Upper lobe of right lung (tissue), 1 donor: Measurements from ENCODE around the gene MS4A13. TPM values are rescaled to one million over a fixed set of nuclear protein-coding genes. Genes with fewer than 3 reads are reported as not detected.
"Not testable (repeated sequence)": the region's sequence is repeated elsewhere in the genome, so short reads cannot be mapped to it uniquely, and the experiment has no call there.

Experiments used
- ATAC-seq: fragments of 200-7000 bp; cut with Tn5 transposase; one replicate; pipeline ENCODE4 v1.9.1; 2020; ENCODE audit warnings: mild to moderate bottlenecking, moderate library complexity
- DNase-seq: peaks from one replicate; pipeline ENCODE4 v3.0.0-alpha.2; 2020
- H3K27ac ChIP-seq: fragments of 200-600 bp; one replicate; pipeline ENCODE4 v1.8.0; 2022
- H3K27me3 ChIP-seq: fragments of 200-600 bp; one replicate; pipeline ENCODE4 v1.8.0; 2022; ENCODE audit warnings: mild to moderate bottlenecking
- H3K36me3 ChIP-seq: fragments of 200-600 bp; one replicate; pipeline ENCODE4 v1.8.0; 2022
- H3K4me1 ChIP-seq: fragments of 200-600 bp; one replicate; pipeline ENCODE4 v1.8.0; 2022
- H3K4me3 ChIP-seq: fragments of 200-600 bp; one replicate; pipeline ENCODE4 v1.8.0; 2022; ENCODE audit warnings: mild to moderate bottlenecking
- H3K9me3 ChIP-seq: fragments of 200-600 bp; one replicate; pipeline ENCODE4 v1.8.0; 2022
- intact Hi-C: fragments of 100-400 bp; cut with DNase I; formaldehyde crosslinking; loops from one replicate; pipeline ENCODE4 v1.11.0; 2022
- total RNA-seq: library from RNA; stranded (reverse); fragmentation: NEBNext Ultra II Directional; extraction: Animal tissue kit (Norgen Biotek cat#: 25700); gene quantifications from one replicate; pipeline ENCODE4 v1.2.1, GENCODE V29; 2021
- TF ChIP-seq, protein P1 (sequence below): fragments of 200-600 bp; IDR thresholded peaks from one replicate; pipeline ENCODE4 v1.8.0; 2022; ENCODE audit warnings: antibody characterized with exemption
- donor health status: DM: no; HTN: yes; CAD: no; lungs with severe emphysema.

Gene MS4A13
- total RNA-seq, 1 donor from 2014 or later = not detected

GRCh38 chr11:60512651-60513225, 2.5 kb upstream of the MS4A13 start:
- no peak overlapping the region for H3K4me3 ChIP-seq
- TF ChIP-seq, protein P1, sequence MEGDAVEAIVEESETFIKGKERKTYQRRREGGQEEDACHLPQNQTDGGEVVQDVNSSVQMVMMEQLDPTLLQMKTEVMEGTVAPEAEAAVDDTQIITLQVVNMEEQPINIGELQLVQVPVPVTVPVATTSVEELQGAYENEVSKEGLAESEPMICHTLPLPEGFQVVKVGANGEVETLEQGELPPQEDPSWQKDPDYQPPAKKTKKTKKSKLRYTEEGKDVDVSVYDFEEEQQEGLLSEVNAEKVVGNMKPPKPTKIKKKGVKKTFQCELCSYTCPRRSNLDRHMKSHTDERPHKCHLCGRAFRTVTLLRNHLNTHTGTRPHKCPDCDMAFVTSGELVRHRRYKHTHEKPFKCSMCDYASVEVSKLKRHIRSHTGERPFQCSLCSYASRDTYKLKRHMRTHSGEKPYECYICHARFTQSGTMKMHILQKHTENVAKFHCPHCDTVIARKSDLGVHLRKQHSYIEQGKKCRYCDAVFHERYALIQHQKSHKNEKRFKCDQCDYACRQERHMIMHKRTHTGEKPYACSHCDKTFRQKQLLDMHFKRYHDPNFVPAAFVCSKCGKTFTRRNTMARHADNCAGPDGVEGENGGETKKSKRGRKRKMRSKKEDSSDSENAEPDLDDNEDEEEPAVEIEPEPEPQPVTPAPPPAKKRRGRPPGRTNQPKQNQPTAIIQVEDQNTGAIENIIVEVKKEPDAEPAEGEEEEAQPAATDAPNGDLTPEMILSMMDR = no peak
- intact Hi-C loops = no loop called here
- H3K36me3 ChIP-seq = no peaks in the 10 kb centered on the region
- no peaks in the 10 kb centered on the region for H3K9me3 ChIP-seq
- no peak overlapping the region for H3K27ac ChIP-seq
- H3K27me3 ChIP-seq = peaks cover 4% of the 10 kb centered on the region
- no peaks in the 10 kb centered on the region for H3K4me1 ChIP-seq
- no peak for DNase-seq
- ATAC-seq = no peak

GRCh38 chr11:60513496-60514460, 1.4 kb upstream of the MS4A13 start:
- DNase-seq = no peak
- TF ChIP-seq, protein P1 = no peak
- Histone ChIP-seq H3K4me3 (no peak overlapping the region), H3K9me3 (no peaks in the 10 kb centered on the region), H3K4me1 (no peaks in the 10 kb centered on the region), H3K36me3 (no peaks in the 10 kb centered on the region), H3K27me3 (peaks cover 4% of the 10 kb centered on the region), H3K27ac (no peak overlapping the region)
- intact Hi-C loops = no loop called here
- ATAC-seq = no peak

GRCh38 chr11:60528465-60528864, 13.3 kb downstream of the MS4A13 start:
- no peak overlapping the region for H3K4me3 ChIP-seq
- ATAC-seq (no peak), DNase-seq (no peak)
- intact Hi-C loops = no loop called here
- H3K36me3 ChIP-seq = no peaks in the 10 kb centered on the region
- no peaks in the 10 kb centered on the region for H3K4me1 ChIP-seq
- H3K9me3 ChIP-seq = no peaks in the 10 kb centered on the region
- H3K27ac ChIP-seq = no peak overlapping the region
- no peaks in the 10 kb centered on the region for H3K27me3 ChIP-seq
- TF ChIP-seq, protein P1 = no peak

GRCh38 chr11:60528934-60529333, 13.7 kb downstream of the MS4A13 start:
- no peak overlapping the region for H3K27ac ChIP-seq
- DNase-seq (no peak), ATAC-seq (peak; percentile 85)
- H3K36me3 ChIP-seq = no peaks in the 10 kb centered on the region
- intact Hi-C loops = no loop called here
- no peaks in the 10 kb centered on the region for H3K4me1 ChIP-seq
- TF ChIP-seq, protein P1 = no peak
- no peaks in the 10 kb centered on the region for H3K27me3 ChIP-seq
- H3K9me3 ChIP-seq = no peaks in the 10 kb centered on the region
- no peak overlapping the region for H3K4me3 ChIP-seq

- Histone ChIP-seq H3K36me3 (no peaks in the 10 kb centered on the region), H3K27ac (no peak overlapping the region), H3K4me1 (no peaks in the 10 kb centered on the region), H3K4me3 (no peak overlapping the region), H3K27me3 (no peaks in the 10 kb centered on the region), H3K9me3 (no peaks in the 10 kb centered on the region)
- intact Hi-C loops = no loop called here
- DNase-seq (no peak), ATAC-seq (no peak)
- TF ChIP-seq, protein P1 = no peak
Measured at GRCh38 chr11:60530454-60531100, 15.4 kb downstream of the MS4A13 start.

DNA sequence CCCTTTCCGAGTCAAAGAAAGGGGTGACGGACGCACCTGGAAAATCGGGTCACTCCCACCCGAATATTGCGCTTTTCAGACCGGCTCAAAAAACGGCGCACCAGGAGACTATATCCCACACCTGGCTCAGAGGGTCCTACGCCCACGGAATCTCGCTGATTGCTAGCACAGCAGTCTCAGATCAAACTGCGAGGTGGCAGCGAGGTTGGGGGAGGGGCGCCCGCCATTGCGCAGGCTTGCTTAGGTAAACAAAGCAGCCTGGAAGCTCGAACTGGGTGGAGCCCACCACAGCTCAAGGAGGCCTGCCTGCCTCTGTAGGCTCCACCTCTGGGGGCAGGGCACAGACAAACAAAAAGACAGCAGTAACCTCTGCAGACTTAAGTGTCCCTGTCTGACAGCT, 17.2 kb downstream of the MS4A13 start:
- H3K27ac ChIP-seq, H3K27me3 ChIP-seq, H3K4me1 ChIP-seq, H3K36me3 ChIP-seq, H3K9me3 ChIP-seq, H3K4me3 ChIP-seq, ATAC-seq, DNase-seq, intact Hi-C loops: not testable (repeated sequence)

DNA sequence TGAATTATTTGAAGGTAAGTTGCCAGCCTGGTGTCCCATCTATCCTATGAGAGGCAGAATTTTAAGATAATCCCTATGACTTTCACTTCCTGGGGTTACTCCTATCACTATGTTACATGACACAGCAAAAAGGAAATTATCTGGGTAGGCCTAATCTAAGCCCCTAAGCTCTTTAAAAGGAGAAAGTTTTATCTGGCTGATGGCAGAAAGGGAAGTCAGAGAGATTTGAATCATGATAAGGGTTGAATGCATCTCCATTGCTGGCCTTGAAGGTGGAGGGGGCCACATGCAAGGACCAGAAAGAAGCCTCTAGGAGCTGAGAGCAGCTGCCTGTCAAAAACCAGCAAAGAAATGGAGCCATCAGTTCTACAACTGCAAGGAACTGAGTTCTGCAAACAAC, 23.4 kb downstream of the MS4A13 start:
- ATAC-seq, H3K27me3 ChIP-seq, H3K4me3 ChIP-seq, H3K9me3 ChIP-seq, H3K4me1 ChIP-seq, H3K27ac ChIP-seq, intact Hi-C loops, H3K36me3 ChIP-seq, DNase-seq: not testable (repeated sequence)
